ENCODE data around the gene PELI2.

PELI2 gene

GRCh38 chr14:56342494-56342942 is 224.3 kb downstream of the PELI2 start:
- peak in 1 of 2 experiments; percentile 32 for DNase-seq (ENCODE audit: low read depth in 2 of 2)

DNA sequence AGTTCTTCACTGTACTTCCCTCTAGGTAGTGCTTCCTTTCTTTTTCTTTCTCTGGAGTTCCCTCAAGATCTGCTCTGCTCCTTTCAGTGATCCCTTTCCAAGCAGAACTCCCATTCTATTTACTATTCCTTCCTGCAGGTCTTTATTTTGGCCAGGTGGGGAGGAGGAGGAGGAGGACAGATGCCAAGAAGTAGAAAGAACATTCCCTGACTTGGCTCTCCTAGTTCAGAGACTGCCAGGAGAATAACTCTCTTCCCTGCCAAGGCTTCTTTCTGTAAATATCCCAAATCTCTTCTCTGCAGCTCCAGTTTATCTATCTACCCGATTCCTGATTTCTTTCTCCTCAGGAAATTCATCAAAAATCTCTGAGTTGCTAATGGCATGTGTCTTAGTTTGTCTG is 231.7 kb downstream of the PELI2 start:
- DNase-seq (ENCODE audit: low read depth in 2 of 2): no peak
